ENCODE measurements around the gene NR1H4. TPM values are rescaled to one million over a fixed set of nuclear protein-coding genes. Genes with fewer than 3 reads are reported as not detected.

NR1H4 gene
- total and polyA plus RNA-seq, 2 of the 13 experiments (the other 11 are each of a cell fraction or from before 2014, with no cell fraction given): 27.3 to 114 TPM

- TF ChIP-seq ZNF557 (CRISPR knock-in tag; IDR thresholded peaks at IDR 0.05): no peak
- no peak for TF ChIP-seq NONO (IDR thresholded peaks at IDR 0.05)
- no peak for TF ChIP-seq NONO (CRISPR knock-in tag; conservative IDR thresholded peaks at IDR 0.05)
- no peak for TF ChIP-seq ZBTB14 (CRISPR knock-in tag; IDR thresholded peaks at IDR 0.05)
- no peak for TF ChIP-seq PCBP2 (optimal IDR thresholded peaks at IDR 0.05; ENCODE audit: low read depth, low read length, poor library complexity, severe bottlenecking)
- no peak for TF ChIP-seq TMF1 (CRISPR knock-in tag; IDR thresholded peaks at IDR 0.05; ENCODE audit: low read depth)
- TF ChIP-seq, protein P1, sequence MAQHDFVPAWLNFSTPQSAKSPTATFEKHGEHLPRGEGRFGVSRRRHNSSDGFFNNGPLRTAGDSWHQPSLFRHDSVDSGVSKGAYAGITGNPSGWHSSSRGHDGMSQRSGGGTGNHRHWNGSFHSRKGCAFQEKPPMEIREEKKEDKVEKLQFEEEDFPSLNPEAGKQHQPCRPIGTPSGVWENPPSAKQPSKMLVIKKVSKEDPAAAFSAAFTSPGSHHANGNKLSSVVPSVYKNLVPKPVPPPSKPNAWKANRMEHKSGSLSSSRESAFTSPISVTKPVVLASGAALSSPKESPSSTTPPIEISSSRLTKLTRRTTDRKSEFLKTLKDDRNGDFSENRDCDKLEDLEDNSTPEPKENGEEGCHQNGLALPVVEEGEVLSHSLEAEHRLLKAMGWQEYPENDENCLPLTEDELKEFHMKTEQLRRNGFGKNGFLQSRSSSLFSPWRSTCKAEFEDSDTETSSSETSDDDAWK (CRISPR knock-in tag; IDR thresholded peaks at IDR 0.05): no peak
- TF ChIP-seq, protein P2, sequence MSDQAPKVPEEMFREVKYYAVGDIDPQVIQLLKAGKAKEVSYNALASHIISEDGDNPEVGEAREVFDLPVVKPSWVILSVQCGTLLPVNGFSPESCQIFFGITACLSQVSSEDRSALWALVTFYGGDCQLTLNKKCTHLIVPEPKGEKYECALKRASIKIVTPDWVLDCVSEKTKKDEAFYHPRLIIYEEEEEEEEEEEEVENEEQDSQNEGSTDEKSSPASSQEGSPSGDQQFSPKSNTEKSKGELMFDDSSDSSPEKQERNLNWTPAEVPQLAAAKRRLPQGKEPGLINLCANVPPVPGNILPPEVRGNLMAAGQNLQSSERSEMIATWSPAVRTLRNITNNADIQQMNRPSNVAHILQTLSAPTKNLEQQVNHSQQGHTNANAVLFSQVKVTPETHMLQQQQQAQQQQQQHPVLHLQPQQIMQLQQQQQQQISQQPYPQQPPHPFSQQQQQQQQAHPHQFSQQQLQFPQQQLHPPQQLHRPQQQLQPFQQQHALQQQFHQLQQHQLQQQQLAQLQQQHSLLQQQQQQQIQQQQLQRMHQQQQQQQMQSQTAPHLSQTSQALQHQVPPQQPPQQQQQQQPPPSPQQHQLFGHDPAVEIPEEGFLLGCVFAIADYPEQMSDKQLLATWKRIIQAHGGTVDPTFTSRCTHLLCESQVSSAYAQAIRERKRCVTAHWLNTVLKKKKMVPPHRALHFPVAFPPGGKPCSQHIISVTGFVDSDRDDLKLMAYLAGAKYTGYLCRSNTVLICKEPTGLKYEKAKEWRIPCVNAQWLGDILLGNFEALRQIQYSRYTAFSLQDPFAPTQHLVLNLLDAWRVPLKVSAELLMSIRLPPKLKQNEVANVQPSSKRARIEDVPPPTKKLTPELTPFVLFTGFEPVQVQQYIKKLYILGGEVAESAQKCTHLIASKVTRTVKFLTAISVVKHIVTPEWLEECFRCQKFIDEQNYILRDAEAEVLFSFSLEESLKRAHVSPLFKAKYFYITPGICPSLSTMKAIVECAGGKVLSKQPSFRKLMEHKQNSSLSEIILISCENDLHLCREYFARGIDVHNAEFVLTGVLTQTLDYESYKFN (CRISPR knock-in tag; conservative IDR thresholded peaks at IDR 0.05): peak; percentile 81
- TF ChIP-seq RFX5 (IDR thresholded peaks at IDR 0.05; ENCODE audit: low read depth, low read length): no peak
- TF ChIP-seq ZNF556 (CRISPR knock-in tag; IDR thresholded peaks at IDR 0.05; ENCODE audit: borderline replicate concordance): no peak
- TF ChIP-seq ARNT (IDR thresholded peaks at IDR 0.05): no peak
- TF ChIP-seq, protein P3, sequence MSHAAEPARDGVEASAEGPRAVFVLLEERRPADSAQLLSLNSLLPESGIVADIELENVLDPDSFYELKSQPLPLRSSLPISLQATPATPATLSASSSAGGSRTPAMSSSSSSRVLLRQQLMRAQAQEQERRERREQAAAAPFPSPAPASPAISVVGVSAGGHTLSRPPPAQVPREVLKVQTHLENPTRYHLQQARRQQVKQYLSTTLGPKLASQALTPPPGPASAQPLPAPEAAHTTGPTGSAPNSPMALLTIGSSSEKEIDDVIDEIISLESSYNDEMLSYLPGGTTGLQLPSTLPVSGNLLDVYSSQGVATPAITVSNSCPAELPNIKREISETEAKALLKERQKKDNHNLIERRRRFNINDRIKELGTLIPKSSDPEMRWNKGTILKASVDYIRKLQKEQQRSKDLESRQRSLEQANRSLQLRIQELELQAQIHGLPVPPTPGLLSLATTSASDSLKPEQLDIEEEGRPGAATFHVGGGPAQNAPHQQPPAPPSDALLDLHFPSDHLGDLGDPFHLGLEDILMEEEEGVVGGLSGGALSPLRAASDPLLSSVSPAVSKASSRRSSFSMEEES (CRISPR knock-in tag; IDR thresholded peaks at IDR 0.05): no peak
- TF ChIP-seq SMYD3 (CRISPR knock-in tag; IDR thresholded peaks at IDR 0.05): peak; percentile 79; the same call in 1 of the 2 replicates
- peak; percentile 43; the same call in 1 of the 2 replicates for TF ChIP-seq KMT2B (CRISPR knock-in tag; IDR thresholded peaks at IDR 0.05)
- no peak for TF ChIP-seq WIZ (CRISPR knock-in tag; IDR thresholded peaks at IDR 0.05)
- no peak for TF ChIP-seq FOXK2 (IDR thresholded peaks at IDR 0.05)
- TF ChIP-seq SNAPC4 (CRISPR knock-in tag; IDR thresholded peaks at IDR 0.05): no peak
- TF ChIP-seq SMC3 (IDR thresholded peaks at IDR 0.05; ENCODE audit: low read length): no peak
- peak; percentile 88 for TF ChIP-seq NFIC (IDR thresholded peaks at IDR 0.05; ENCODE audit: low read length)
- no peak for TF ChIP-seq NR3C1 (CRISPR knock-in tag; IDR thresholded peaks at IDR 0.05)
- no peak for TF ChIP-seq RFX1 (IDR thresholded peaks at IDR 0.05)
These were observed 9.1 kb upstream of the NR1H4 start (continued) for GRCh38 chr12:100464529-100464928.
